Hepatocyte (in vitro differentiated cells): ENCODE measurements around the gene ANKRD36B.
"Not testable (repeated sequence)": the region's sequence is repeated elsewhere in the genome, so short reads cannot be mapped to it uniquely, and the experiment has no call there.

Experiments
- CTCF ChIP-seq: fragments of 200-600 bp; sonication (generic); IDR thresholded peaks from 2 replicates; pipeline ENCODE4 v1.5.1; 2016; ENCODE audit warnings: antibody characterized with exemption, mild to moderate bottlenecking; ENCODE audit not compliant: poor library complexity
- EZH2 ChIP-seq: fragments of 200-600 bp; sonication (generic); IDR thresholded peaks from 2 replicates; pipeline ENCODE4 v1.6.1; 2016; ENCODE audit warnings: antibody characterized with exemption, mild to moderate bottlenecking, borderline replicate concordance
- EZH2phosphoT487 ChIP-seq: fragments of 200-600 bp; sonication (generic); IDR thresholded peaks from one replicate; pipeline ENCODE4 v1.6.1; 2018; ENCODE audit warnings: antibody characterized with exemption, mild to moderate bottlenecking, low read depth, moderate library complexity; ENCODE audit not compliant: unreplicated experiment, severe bottlenecking

- TF ChIP-seq EZH2, CTCF, EZH2phosphoT487: not testable (repeated sequence)
Measured at GRCh38 chr2:97626049-97626430, 36.4 kb upstream of the ANKRD36B start.
